NAMALWA (cell line): Measurements from ENCODE around the gene RPN1.

Experiments used
- DNase-seq: peaks from one replicate; pipeline ENCODE4 v3.0.0-alpha.2; 2015; ENCODE audit warnings: low spot score

RPN1 gene

DNA sequence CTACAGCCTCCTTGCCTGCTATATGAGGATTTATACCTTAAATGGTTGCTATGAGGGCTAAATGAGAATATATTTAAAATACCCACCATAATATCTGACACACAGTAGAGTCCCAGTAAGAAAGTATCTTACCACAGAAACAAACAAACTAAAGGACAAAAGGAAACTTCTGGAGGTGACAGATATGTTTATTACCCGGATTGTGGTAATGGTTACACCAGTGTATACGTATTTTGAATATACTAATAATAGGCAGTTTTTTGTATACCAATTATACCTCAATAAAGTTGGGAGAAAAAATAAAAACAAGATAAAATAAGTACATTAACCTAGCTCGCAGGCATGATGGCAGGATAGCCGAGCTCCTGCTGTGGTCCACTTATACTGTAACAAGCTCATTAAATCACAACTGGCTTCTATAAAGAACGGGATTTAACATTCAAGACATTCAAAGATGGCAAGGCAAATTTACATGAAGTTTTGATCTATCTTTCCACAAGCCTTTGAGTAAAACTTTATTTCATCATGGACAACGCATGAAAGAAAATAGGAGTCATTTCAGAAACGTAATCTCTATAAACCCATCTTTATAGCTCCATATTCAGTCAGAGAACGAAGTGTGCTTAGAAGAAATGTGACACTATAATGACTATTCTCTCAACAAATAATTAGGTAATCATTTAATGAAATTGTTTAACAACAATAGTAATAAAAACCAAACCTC lies 1.5 kb downstream of the RPN1 start:
- peak; percentile 39 for DNase-seq

DNA sequence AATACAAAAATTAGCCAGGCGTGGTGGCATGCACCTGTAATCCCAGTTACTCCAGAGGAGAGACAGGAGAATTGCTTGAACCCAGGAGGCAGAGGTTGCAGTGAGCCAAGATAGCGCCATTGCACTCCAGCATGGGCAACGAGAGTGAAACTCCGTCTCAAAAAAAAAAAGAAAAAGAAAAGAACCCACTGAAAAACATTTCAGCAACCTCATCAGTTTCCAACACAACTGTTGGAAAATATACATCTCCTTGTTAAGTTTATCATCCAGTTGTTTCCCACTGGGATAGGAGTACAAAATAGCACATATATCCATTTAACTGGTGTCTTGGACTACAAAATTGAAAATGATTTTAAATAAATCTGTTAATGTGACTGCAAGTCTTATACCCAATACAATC lies 2.2 kb downstream of the RPN1 start:
- DNase-seq = no peak

DNA sequence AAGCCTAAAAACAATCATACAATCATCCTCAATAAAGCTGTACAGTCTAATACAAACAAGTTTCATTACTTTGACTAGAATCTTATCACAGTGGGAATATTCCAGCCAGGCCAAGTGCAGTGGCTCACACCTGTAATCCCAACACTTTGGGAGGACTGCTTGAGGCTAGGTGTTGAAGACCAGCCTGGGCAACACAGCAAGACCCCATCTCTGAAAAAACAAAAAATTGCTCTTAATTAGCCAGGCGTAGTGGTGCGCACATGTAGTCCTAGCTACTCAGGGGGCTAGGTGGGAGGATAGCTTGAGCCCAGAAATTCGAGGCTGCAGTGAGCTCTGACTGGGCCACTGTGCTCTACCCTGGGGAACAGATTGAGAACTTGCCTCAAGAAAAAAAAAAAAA lies 3.3 kb downstream of the RPN1 start:
- DNase-seq = no peak

- no peak for DNase-seq
Observed at GRCh38 chr3:128634075-128634611, 16.5 kb downstream of the RPN1 start.

DNA sequence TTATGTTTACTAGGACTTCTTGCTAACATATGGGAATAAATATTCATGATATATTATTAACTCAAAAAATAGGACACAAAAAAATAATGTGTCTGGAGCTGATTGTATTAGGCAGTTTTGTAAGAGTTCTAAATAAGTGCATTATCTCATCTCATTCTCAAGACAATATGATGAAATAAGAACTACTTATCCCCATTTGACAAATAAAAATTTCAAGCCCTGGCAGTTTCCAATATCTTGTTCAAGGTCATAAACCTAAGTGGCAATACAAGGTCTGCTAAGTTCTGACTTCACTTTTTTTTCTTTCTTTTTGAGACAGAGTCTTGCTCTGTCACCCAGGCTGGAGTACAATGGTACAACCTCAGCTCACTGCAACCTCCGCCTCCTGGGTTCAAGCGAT lies 18.3 kb downstream of the RPN1 start:
- DNase-seq = no peak

- no peak for DNase-seq
Observed at GRCh38 chr3:128629936-128630335, 20.7 kb downstream of the RPN1 start.

- no peak for DNase-seq
Observed at GRCh38 chr3:128625409-128625945, 25.1 kb downstream of the RPN1 start.

GRCh38 chr3:128624526-128625138 lies 26.0 kb downstream of the RPN1 start:
- no peak for DNase-seq

- no peak for DNase-seq
Observed at GRCh38 chr3:128623762-128624176, 26.8 kb downstream of the RPN1 start.

- DNase-seq = no peak
Observed at GRCh38 chr3:128621931-128622330, 28.7 kb downstream of the RPN1 start.

DNA sequence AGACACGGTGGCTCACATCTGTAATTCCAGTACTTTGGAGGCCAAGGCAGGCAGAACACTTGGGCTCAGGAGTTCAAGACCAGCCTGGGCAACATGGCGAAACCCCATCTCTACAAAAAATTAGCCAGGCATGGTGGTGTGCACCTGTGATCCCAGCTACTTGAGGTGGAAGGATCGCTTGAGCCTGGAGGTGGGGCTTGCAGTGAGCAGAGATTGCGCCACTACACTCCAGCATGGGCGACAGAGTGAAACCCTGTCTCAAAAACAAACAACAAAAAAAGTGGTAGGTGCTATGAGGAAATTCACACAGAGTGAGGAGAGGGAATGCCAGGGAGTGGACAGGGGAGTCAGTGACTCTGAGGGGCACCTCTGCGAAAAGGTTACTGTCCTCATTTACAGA lies 29.4 kb downstream of the RPN1 start:
- DNase-seq = no peak

GRCh38 chr3:128620268-128620691 lies 30.3 kb downstream of the RPN1 start:
- DNase-seq = peak; percentile 43

- no peak for DNase-seq
Observed at GRCh38 chr3:128619146-128619890, 31.3 kb downstream of the RPN1 start.

DNA sequence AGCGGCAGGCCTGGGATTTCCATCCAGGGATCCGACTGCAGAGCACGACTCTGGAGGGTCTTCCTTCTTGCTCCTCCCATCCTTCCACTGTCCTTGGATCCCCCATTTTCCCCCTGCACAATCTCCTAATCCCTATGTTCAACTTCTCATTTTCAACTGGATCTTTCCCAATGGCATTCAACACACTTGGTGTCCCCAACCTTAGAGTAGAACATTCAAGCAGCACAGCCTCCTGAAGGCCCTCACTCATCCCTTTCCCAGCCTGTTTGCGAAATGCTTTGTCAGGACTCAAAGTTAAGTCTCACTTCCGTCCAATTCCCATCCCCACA lies 32.3 kb downstream of the RPN1 start:
- no peak for DNase-seq

GRCh38 chr3:128617557-128618397 lies 32.8 kb downstream of the RPN1 start:
- peak; percentile 98 for DNase-seq

DNA sequence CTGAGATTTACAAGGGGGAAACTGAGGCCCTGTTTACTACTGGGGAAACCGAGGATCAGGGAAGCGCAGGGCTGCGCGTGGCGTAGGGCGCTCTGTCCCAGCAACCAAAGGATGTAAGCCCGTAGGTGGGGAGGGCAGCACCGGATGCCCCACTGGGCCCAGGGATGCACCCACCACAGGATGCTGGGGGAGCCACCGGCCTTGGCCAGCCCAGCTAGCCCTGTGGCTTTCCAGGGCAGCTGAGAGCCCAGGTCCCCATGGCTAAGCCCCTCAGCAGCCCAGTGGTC lies 33.4 kb downstream of the RPN1 start:
- DNase-seq = no peak

DNA sequence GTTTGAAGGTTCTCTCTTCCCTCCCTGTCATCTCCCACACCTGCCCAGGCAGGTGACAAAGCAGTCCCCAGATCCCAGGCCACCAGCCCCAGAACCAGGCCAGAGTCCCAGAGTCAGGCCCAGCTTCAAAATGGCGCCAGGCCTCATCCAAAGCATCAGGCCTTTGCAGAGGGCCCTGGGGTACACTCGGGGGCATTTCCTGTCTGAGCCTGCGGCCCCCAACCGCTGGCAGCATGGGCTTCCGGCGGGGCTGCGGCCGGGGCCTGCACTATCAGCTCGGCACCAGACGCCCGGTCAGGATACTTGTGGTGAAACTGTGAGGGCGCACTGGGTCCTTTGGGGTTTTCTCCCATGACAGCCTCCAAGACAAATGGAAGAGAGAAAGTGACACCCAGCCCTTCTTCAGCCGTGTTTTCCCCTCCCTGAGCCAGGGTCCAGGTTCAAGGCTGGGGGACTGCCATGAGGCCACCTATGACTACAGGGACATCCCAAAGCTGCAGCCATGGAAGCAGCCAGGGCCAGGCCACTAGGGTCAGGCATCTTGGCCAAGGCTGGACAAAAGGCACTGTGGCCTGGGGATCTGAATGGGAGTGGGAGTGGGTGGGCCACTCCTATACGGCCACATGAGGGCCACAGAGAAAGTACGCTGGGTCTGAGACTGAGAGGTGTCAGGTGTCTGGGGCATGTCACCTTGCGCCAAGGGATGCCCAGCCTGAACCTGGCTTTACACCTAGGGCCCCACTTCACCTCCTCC lies 33.9 kb downstream of the RPN1 start:
- DNase-seq = no peak

DNA sequence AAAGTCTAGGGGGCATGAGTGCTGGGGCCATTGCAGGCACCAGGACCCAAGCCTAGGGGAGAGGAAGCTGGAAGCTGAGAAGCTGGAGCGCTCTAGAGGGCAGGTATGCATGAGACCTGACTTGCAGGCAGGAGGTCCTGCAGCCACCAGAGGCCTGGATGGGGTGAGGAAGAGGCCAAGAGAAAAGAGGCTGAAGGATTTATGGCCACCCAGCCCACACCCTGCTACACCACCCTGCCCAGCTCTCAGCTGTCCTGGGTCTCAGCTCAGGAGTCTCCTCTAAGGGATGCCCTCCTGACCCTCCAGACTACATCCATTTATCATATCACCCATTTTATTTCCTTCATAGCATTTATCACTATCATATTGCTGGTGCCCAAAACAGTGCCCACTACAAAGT lies 36.5 kb downstream of the RPN1 start:
- DNase-seq = no peak

GRCh38 chr3:128613083-128613829 lies 37.4 kb downstream of the RPN1 start:
- no peak for DNase-seq

DNA sequence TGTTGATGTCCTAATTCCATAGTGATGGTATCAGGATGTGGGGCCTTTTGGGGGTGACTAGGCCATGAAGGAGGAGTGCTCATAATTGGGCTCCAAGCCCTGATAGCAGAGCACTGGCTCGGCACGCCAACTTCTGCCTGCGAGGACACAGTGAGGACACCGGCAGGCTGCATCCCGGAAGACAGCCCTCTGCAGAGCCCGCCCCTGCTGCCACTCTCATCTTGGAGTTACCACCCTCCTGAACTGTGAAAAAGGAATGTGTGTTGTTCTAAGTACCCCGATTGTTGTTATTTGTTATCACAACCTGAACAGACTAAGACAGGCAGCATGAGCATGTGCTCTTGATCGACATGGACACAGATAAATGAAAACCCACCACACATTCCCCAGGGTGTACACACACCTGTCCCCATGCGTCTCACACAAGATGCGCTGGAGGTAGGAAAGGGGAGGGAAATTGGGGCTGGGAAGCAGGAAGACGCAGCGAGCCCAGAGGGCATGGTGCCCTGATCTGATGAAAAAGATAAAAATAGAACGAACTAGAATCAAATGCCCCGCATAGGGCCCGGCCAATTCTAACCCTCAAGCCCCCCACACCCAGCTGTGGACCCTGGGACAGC lies 40.1 kb downstream of the RPN1 start:
- no peak for DNase-seq
